ENCODE measurements around the gene MPZL1. TPM values are rescaled to one million over a fixed set of nuclear protein-coding genes. Genes with fewer than 3 reads are reported as not detected.

Gene MPZL1
- total and polyA plus RNA-seq, 12 donors = 12.1 to 101 (median 62.8) TPM

- DNase-seq = peak in 6 of 7 donors; percentile 33 to 56 (median 51)
Observed at GRCh38 chr1:167722152-167722869, 529 bp downstream of the MPZL1 start.

GRCh38 chr1:167722870-167723251, 1.1 kb downstream of the MPZL1 start:
- H3K27me3 ChIP-seq = no peaks in the 10 kb centered on the region
- peak overlapping the region in 3 of 4 donors; percentile 62 to 75 (median 71) for H3K4me3 ChIP-seq
- H3K9me3 ChIP-seq (replicated peaks in 1 of 3) = no peaks in the 10 kb centered on the region
- intact Hi-C loops (cut with DNase I) = loop anchor here (5.0 to 10.0 kb wide), 3 partner anchors 69 to 362 kb away; no protein-coding TSS in a partner anchor
- peaks cover 0 to 53% of the 10 kb centered on the region in 2 donors for H3K4me1 ChIP-seq (replicated peaks in 1 of 2)
- peak overlapping the region in 3 of 5 donors; percentile 88 to 94 (median 89) for H3K27ac ChIP-seq
- WGBS, 4 donors = 9 to 16% (median 12%) methylated on average over 4 of the region's 4 CpGs
- no peak for DNase-seq
- TF ChIP-seq POLR2A (IDR thresholded peaks at IDR 0.05) (no peak), CTCF (IDR thresholded peaks at IDR 0.05) (no peak)
- no peaks in the 10 kb centered on the region for H3K36me3 ChIP-seq (replicated peaks in 1 of 2)

More at GRCh38 chr1:167722152-167722869, 529 bp downstream of the MPZL1 start:
- peak overlapping the region; percentile 59 to 75 (median 66) for H3K4me3 ChIP-seq
- no peaks in the 10 kb centered on the region for H3K27me3 ChIP-seq
- H3K27ac ChIP-seq = peak overlapping the region; percentile 51 to 94 (median 88)
- intact Hi-C loops (cut with DNase I) = loop anchor here (5.0 to 10.0 kb wide), 3 partner anchors 70 to 362 kb away; no protein-coding TSS in a partner anchor
- peaks cover 0 to 52% of the 10 kb centered on the region in 2 donors for H3K4me1 ChIP-seq (replicated peaks in 1 of 2)
- H3K9me3 ChIP-seq (replicated peaks in 1 of 3) = no peaks in the 10 kb centered on the region
- WGBS, 4 donors = 0 to 2% (median 1%) methylated on average over 8 to 52 of the region's 52 CpGs
- H3K36me3 ChIP-seq (replicated peaks in 1 of 2) = no peaks in the 10 kb centered on the region
- TF ChIP-seq CTCF (IDR thresholded peaks at IDR 0.05) (no peak), POLR2A (IDR thresholded peaks at IDR 0.05) (no peak)

GRCh38 chr1:167723707-167724323, 2.0 kb downstream of the MPZL1 start:
- no peak overlapping the region for H3K27ac ChIP-seq
- intact Hi-C loops (cut with DNase I) = loop anchor here (5.0 to 10.0 kb wide), 3 partner anchors 68 to 361 kb away; no protein-coding TSS in a partner anchor
- DNase-seq = no peak
- no peaks in the 10 kb centered on the region for H3K36me3 ChIP-seq (replicated peaks in 1 of 2)
- H3K27me3 ChIP-seq = no peaks in the 10 kb centered on the region
- H3K9me3 ChIP-seq (replicated peaks in 1 of 3) = no peaks in the 10 kb centered on the region
- H3K4me3 ChIP-seq = peak overlapping the region in 1 of 4 donors; percentile 71
- TF ChIP-seq POLR2A (IDR thresholded peaks at IDR 0.05) (no peak), CTCF (IDR thresholded peaks at IDR 0.05) (no peak)
- peaks cover 0 to 53% of the 10 kb centered on the region in 2 donors for H3K4me1 ChIP-seq (replicated peaks in 1 of 2)
- 75 to 89% (median 81%) methylated on average over 2 of the region's 2 CpGs for WGBS, 4 donors

GRCh38 chr1:167726008-167726407, 4.2 kb downstream of the MPZL1 start:
- Histone ChIP-seq H3K9me3 (replicated peaks in 1 of 3) (no peaks in the 10 kb centered on the region), H3K27me3 (no peaks in the 10 kb centered on the region), H3K4me3 (no peak overlapping the region), H3K36me3 (replicated peaks in 1 of 2) (peaks cover 0 to 5% of the 10 kb centered on the region in 2 donors), H3K4me1 (replicated peaks in 1 of 2) (peaks cover 0 to 47% of the 10 kb centered on the region in 2 donors), H3K27ac (no peak overlapping the region)
- intact Hi-C loops (cut with DNase I) = loop anchor here in 1 of 2 donors (10.0 kb wide), 1 partner anchor 359 kb away; no protein-coding TSS in a partner anchor
- DNase-seq = no peak
- 64 to 75% (median 73%) methylated on average over 1 of the region's 1 CpG for WGBS, 4 donors
- no peak for TF ChIP-seq POLR2A (IDR thresholded peaks at IDR 0.05)
- no peak for TF ChIP-seq CTCF (IDR thresholded peaks at IDR 0.05)
